UCSD-AML1 (cell line): Measurements from ENCODE around the gene NARF.
"Not testable (repeated sequence)": the region's sequence is repeated elsewhere in the genome, so short reads cannot be mapped to it uniquely, and the experiment has no call there.

Experiments
- DNase-seq: peaks from one replicate; lab custom pipeline; 2025; ENCODE audit not compliant: unreplicated experiment; lab: John Stamatoyannopoulos, UW

NARF gene

GRCh38 chr17:82529914-82530300, 71.4 kb downstream of the NARF start:
- DNase-seq, result no peak

GRCh38 chr17:82531431-82531881, 72.9 kb downstream of the NARF start:
- DNase-seq, result no peak

- no peak for DNase-seq
Observed at GRCh38 chr17:82534401-82534812, 75.9 kb downstream of the NARF start.

GRCh38 chr17:82536512-82537201, 78.1 kb downstream of the NARF start:
- DNase-seq, result no peak

- DNase-seq, result not testable (repeated sequence)
Observed at GRCh38 chr17:82537228-82537627, 78.7 kb downstream of the NARF start.

GRCh38 chr17:82539076-82539475, 80.5 kb downstream of the NARF start:
- DNase-seq, result not testable (repeated sequence)
